ENCODE data around the gene PLXNB2.

- no peak for TF ChIP-seq EZH2 (IDR thresholded peaks at IDR 0.05; ENCODE audit: low read length, missing control alignments)
- no peak for TF ChIP-seq CTCF (conservative IDR thresholded peaks at IDR 0.05 in 1 of 2, IDR thresholded peaks at IDR 0.05 in 1 of 2; ENCODE audit: low read depth in 1 of 2, low read length in 2 of 2)
Measured at GRCh38 chr22:50248196-50249081, 59.0 kb downstream of the PLXNB2 start.
